Sigmoid colon (tissue), 4 donors: ENCODE measurements around the gene ZCCHC24.

Source experiments
- CTCF ChIP-seq, 4 experiments: fragments of 450-650 bp in 3 of 4; fragments of 200-600 bp in 1 of 4; IDR thresholded peaks; one replicate each; pipeline ENCODE4 v1.5.1; 2016 to 2019; ENCODE audit warnings: antibody characterized with exemption in 4 of 4, mild to moderate bottlenecking in 3 of 4, moderate library complexity in 2 of 4
- EP300 ChIP-seq, 4 donors: sonication (generic); formaldehyde crosslinking; IDR thresholded peaks; one replicate each; pipeline ENCODE4 v1.6.1; 2017; ENCODE audit warnings: antibody characterized with exemption in 4 of 4
- POLR2A ChIP-seq, 2 donors: fragments of 450-650 bp; IDR thresholded peaks; one replicate each; pipeline ENCODE4 v1.6.1; 2016; ENCODE audit warnings: antibody characterized with exemption in 2 of 2, mild to moderate bottlenecking in 2 of 2, moderate library complexity in 2 of 2
- POLR2AphosphoS5 ChIP-seq, 4 donors: sonication (generic); formaldehyde crosslinking; IDR thresholded peaks; one replicate each; pipeline ENCODE4 v1.6.1; 2017; ENCODE audit warnings: antibody characterized with exemption in 4 of 4

GRCh38 chr10:79453392-79453791, 8.0 kb upstream of the ZCCHC24 start:
- no peak for TF ChIP-seq CTCF (IDR thresholded peaks at IDR 0.05)
- TF ChIP-seq POLR2AphosphoS5 (IDR thresholded peaks at IDR 0.05), result no peak
- no peak for TF ChIP-seq POLR2A (IDR thresholded peaks at IDR 0.05)
- TF ChIP-seq EP300 (IDR thresholded peaks at IDR 0.05), result no peak
